Astrocyte of the spinal cord (primary cell): ENCODE data around the gene KIF7.

Experiments used
- DNase-seq: peaks from one replicate; pipeline ENCODE4 v3.0.0; 2011; ENCODE audit warnings: low read depth, low spot score
- H3K4me3 ChIP-seq: 2 replicates; pipeline ENCODE4 v1.5.1; 2011; ENCODE audit warnings: low read depth, mild to moderate bottlenecking, low read length, moderate library complexity
- CTCF ChIP-seq: IDR thresholded peaks from 2 replicates; pipeline ENCODE4 v1.5.1; 2012; ENCODE audit warnings: low read depth, mild to moderate bottlenecking, low read length, inconsistent platforms
- in situ Hi-C: cut with HindIII; loops from 2 replicates; pipeline ENCODE4 v1.10.0; 2017; ENCODE audit warnings: low sequenced_read_pairs

Gene KIF7

GRCh38 chr15:89649013-89649625 is 6.1 kb downstream of the KIF7 start:
- in situ Hi-C loops, result no loop called here
- DNase-seq, result no peak
- no peak for TF ChIP-seq CTCF
- no peak overlapping the region for H3K4me3 ChIP-seq

- in situ Hi-C loops, result no loop called here
- no peak overlapping the region for H3K4me3 ChIP-seq
- DNase-seq, result no peak
- no peak for TF ChIP-seq CTCF
Observed at GRCh38 chr15:89648106-89649012, 6.9 kb downstream of the KIF7 start.

GRCh38 chr15:89647191-89647851 is 7.9 kb downstream of the KIF7 start:
- no peak overlapping the region for H3K4me3 ChIP-seq
- DNase-seq, result peak; percentile 36
- in situ Hi-C loops, result no loop called here
- TF ChIP-seq CTCF, result peak; percentile 94

- no peak for DNase-seq
- no peak overlapping the region for H3K4me3 ChIP-seq
- in situ Hi-C loops, result no loop called here
- TF ChIP-seq CTCF, result no peak
Observed at GRCh38 chr15:89646416-89647141, 8.7 kb downstream of the KIF7 start.

GRCh38 chr15:89645680-89646079 is 9.6 kb downstream of the KIF7 start:
- DNase-seq, result no peak
- TF ChIP-seq CTCF, result no peak
- H3K4me3 ChIP-seq, result no peak overlapping the region
- in situ Hi-C loops, result no loop called here

- DNase-seq, result no peak
- in situ Hi-C loops, result no loop called here
- no peak overlapping the region for H3K4me3 ChIP-seq
- TF ChIP-seq CTCF, result no peak
Observed at GRCh38 chr15:89642106-89642505, 13.2 kb downstream of the KIF7 start.
